Sigmoid colon (tissue), 7 donors: Measurements from ENCODE around the gene CDIP1. TPM values are rescaled to one million over a fixed set of nuclear protein-coding genes. Genes with fewer than 3 reads are reported as not detected.

Experiments used
- DNase-seq: peaks from one replicate; pipeline ENCODE4 v3.0.0-alpha.2; 2019
- H3K27ac ChIP-seq, 4 donors: fragments of 200-600 bp; sonication (generic); one replicate each; pipeline ENCODE4 v1.5.1; 2016 to 2019; ENCODE audit warnings: mild to moderate bottlenecking in 1 of 4
- H3K27me3 ChIP-seq, 3 donors: fragments of 200-600 bp; sonication (generic); one replicate each; pipeline ENCODE4 v1.5.1; 2019; ENCODE audit warnings: mild to moderate bottlenecking in 1 of 3
- H3K36me3 ChIP-seq, 4 donors: fragments of 200-600 bp; sonication (generic); one replicate each; pipeline ENCODE4 v1.5.1; 2016 to 2019
- H3K4me1 ChIP-seq, 4 donors: fragments of 200-600 bp; sonication (generic); one replicate each; pipeline ENCODE4 v1.5.1; 2017 to 2019
- H3K4me3 ChIP-seq, 4 donors: fragments of 200-600 bp; sonication (generic); one replicate each; pipeline ENCODE4 v1.5.1; 2017 to 2019; ENCODE audit warnings: mild to moderate bottlenecking in 2 of 4, moderate library complexity in 1 of 4
- H3K9me3 ChIP-seq, 4 donors: fragments of 200-600 bp in 3 of 4; sonication (generic) in 3 of 4; one replicate each; pipeline versions ENCODE4 v1.5.1 to v1.6.1; 2013 to 2019
- EP300 ChIP-seq, 4 donors: sonication (generic); formaldehyde crosslinking; IDR thresholded peaks; one replicate each; pipeline ENCODE4 v1.6.1; 2017; ENCODE audit warnings: antibody characterized with exemption in 4 of 4
- POLR2A ChIP-seq, 2 donors: fragments of 450-650 bp; IDR thresholded peaks; one replicate each; pipeline ENCODE4 v1.6.1; 2016; ENCODE audit warnings: antibody characterized with exemption in 2 of 2, mild to moderate bottlenecking in 2 of 2, moderate library complexity in 2 of 2
- POLR2AphosphoS5 ChIP-seq, 4 donors: sonication (generic); formaldehyde crosslinking; IDR thresholded peaks; one replicate each; pipeline ENCODE4 v1.6.1; 2017; ENCODE audit warnings: antibody characterized with exemption in 4 of 4
- WGBS, 2 donors: extraction: QIAGEN DNeasy Blood & Tissue Kit; methylation state at CpG; one replicate each; pipeline ENCODE4 v1.1.7; 2013; 5-methylcytosine and 5-hydroxymethylcytosine counted together
- intact Hi-C: fragments of 100-400 bp; cut with DNase I; formaldehyde crosslinking; loops from one replicate; pipeline ENCODE4 v1.15.1; 2023
- polyA plus RNA-seq, 3 donors: library from polyadenylated mRNA; stranded (reverse); fragments of 200-250 nt; gene quantifications; one replicate each; pipeline ENCODE4 v1.2.3, GENCODE V29; 2013
- total RNA-seq, 4 donors: library from RNA; depleted of rRNA; stranded (reverse); fragments of >200 nt; gene quantifications; one replicate each; pipeline ENCODE4 v1.1.0, GENCODE V29; 2016
- TF ChIP-seq, protein P1 (sequence below), 4 experiments: fragments of 450-650 bp in 3 of 4; fragments of 200-600 bp in 1 of 4; IDR thresholded peaks; one replicate each; pipeline ENCODE4 v1.5.1; 2016 to 2019; ENCODE audit warnings: antibody characterized with exemption in 4 of 4, mild to moderate bottlenecking in 3 of 4, moderate library complexity in 2 of 4
- donor health status: healthy with polysubstance abuse.
- donor health status: Bipolar disorder and iron deficiency.
- donor health status: healthy.

The CDIP1 gene
- total and polyA plus RNA-seq, 7 donors, result 10.8 to 22.4 (median 16.1) TPM

DNA sequence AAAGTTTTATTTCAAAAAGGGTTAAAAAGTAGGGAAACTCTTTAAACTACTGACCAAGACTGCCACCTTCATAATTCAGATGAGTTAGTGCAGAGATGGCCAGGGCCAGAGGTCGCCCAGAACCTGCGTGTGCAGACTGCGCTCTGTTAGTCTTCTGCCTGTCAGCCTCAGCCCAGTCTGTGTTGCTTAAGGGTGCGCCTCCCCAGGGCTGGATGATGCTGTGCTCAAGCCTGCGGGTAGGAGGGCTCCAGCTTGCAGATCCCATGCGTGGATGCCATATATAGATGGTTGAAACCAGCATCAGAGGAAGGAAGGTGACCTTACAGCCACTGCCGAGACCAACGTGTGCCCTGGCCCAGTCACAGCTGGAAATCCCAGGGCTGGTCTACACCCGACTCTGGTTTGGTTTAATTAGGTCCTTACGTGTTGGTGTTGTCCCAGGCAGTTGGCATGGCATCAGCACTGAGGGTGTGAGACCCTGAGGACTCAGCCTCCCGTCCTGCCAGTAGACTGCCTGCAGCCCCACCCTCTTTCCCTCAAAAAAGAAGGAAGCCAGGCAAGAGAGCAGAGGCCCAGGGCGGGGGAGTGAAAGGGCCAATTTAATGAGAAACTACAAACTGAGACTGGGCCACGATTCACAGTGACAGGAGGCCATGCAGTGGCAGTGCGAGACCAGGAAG, 27.7 kb downstream of the CDIP1 start:
- peaks cover 0 to 45% (median 33%) of the 10 kb centered on the region in 4 donors for H3K4me1 ChIP-seq
- intact Hi-C loops, result no loop called here
- TF ChIP-seq POLR2A (IDR thresholded peaks at IDR 0.05) (no peak), EP300 (IDR thresholded peaks at IDR 0.05) (no peak), POLR2AphosphoS5 (IDR thresholded peaks at IDR 0.05) (no peak)
- TF ChIP-seq, protein P1, sequence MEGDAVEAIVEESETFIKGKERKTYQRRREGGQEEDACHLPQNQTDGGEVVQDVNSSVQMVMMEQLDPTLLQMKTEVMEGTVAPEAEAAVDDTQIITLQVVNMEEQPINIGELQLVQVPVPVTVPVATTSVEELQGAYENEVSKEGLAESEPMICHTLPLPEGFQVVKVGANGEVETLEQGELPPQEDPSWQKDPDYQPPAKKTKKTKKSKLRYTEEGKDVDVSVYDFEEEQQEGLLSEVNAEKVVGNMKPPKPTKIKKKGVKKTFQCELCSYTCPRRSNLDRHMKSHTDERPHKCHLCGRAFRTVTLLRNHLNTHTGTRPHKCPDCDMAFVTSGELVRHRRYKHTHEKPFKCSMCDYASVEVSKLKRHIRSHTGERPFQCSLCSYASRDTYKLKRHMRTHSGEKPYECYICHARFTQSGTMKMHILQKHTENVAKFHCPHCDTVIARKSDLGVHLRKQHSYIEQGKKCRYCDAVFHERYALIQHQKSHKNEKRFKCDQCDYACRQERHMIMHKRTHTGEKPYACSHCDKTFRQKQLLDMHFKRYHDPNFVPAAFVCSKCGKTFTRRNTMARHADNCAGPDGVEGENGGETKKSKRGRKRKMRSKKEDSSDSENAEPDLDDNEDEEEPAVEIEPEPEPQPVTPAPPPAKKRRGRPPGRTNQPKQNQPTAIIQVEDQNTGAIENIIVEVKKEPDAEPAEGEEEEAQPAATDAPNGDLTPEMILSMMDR (IDR thresholded peaks at IDR 0.05), result no peak
- WGBS, 2 donors, result 48 to 66% methylated on average over 14 of the region's 14 CpGs
- no peaks in the 10 kb centered on the region for H3K9me3 ChIP-seq
- H3K4me3 ChIP-seq, result no peak overlapping the region
- H3K36me3 ChIP-seq, result peaks cover 0 to 75% (median 51%) of the 10 kb centered on the region in 4 donors
- H3K27me3 ChIP-seq, result no peaks in the 10 kb centered on the region
- H3K27ac ChIP-seq, result peak overlapping the region in 2 of 4 donors; percentile 8 to 14
- DNase-seq, result no peak

DNA sequence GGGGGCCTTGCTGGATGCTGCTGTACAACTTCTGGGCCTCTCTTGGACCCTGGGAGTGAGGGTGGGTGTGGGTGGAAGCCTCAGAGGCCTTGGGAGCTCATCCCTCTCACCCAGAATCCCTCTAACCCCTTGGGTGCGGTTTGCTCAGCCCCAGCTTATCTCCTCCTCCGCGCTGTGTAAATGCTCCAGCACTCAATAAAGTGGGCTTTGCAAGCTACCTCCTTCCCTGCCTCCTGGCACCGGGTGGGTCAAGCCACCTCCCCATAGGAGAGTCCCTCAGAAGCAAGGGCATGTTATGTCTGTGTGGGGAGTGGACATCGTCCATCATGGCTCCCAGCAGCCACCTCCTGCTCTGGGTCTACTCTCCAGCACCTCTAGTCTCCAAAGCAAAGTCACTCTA, 28.4 kb downstream of the CDIP1 start:
- no peak for DNase-seq
- Histone ChIP-seq H3K9me3 (no peaks in the 10 kb centered on the region), H3K27me3 (no peaks in the 10 kb centered on the region), H3K36me3 (peaks cover 0 to 82% (median 54%) of the 10 kb centered on the region in 4 donors), H3K4me1 (peaks cover 0 to 38% (median 26%) of the 10 kb centered on the region in 4 donors), H3K4me3 (no peak overlapping the region), H3K27ac (no peak overlapping the region)
- no peak for TF ChIP-seq EP300 (IDR thresholded peaks at IDR 0.05)
- no peak for TF ChIP-seq POLR2AphosphoS5 (IDR thresholded peaks at IDR 0.05)
- TF ChIP-seq POLR2A (IDR thresholded peaks at IDR 0.05), result no peak
- TF ChIP-seq, protein P1 (IDR thresholded peaks at IDR 0.05), result no peak
- intact Hi-C loops, result no loop called here
- 79 to 83% methylated on average over 5 of the region's 5 CpGs for WGBS, 2 donors

DNA sequence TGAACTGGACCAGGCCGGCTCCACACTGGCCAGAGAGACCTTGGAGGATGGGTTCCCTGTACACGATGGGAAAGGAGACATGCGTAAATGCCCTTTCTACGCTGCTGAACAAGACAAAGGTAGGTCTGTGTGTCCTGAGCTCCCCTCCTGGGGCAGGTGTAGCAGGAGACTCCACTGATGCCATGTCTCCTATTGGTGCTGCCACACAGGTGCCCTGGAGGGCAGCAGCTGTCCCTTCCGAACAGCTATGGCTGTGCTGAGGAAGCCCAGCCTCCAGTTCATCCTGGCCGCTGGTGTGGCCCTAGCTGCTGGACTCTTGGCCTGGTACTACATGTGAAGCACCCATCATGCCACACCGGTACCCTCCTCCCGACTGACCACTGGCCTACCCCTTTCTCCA, 29.2 kb downstream of the CDIP1 start:
- Histone ChIP-seq H3K4me3 (no peak overlapping the region), H3K9me3 (no peaks in the 10 kb centered on the region), H3K27ac (no peak overlapping the region), H3K4me1 (peaks cover 0 to 31% (median 19%) of the 10 kb centered on the region in 4 donors), H3K36me3 (peaks cover 0 to 83% (median 54%) of the 10 kb centered on the region in 4 donors), H3K27me3 (no peaks in the 10 kb centered on the region)
- TF ChIP-seq POLR2AphosphoS5 (IDR thresholded peaks at IDR 0.05), result no peak
- WGBS, 2 donors, result 95 to 96% methylated on average over 8 of the region's 8 CpGs
- intact Hi-C loops, result no loop called here
- no peak for DNase-seq

DNA sequence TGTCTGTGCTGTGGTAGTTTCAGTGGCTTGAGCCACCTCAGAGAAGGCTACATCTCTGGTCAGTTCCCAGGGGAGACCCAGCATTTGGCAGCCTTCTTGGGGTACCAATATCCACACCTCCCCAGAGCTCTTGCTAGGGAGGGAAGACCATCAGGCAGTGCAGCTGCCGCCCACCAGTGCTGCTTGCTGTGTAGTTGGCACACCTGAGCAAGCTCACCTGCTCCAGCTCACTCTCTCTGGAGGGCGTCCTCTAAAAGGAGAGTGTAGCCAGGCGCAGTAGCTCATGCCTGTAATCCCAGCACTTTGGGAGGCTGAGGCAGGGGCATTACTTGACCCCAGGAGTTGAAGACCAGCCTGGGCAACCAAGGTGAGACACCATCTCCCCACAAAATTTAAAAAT, 29.8 kb downstream of the CDIP1 start:
- H3K36me3 ChIP-seq, result peaks cover 0 to 80% (median 54%) of the 10 kb centered on the region in 4 donors
- intact Hi-C loops, result no loop called here
- DNase-seq, result no peak
- no peak overlapping the region for H3K4me3 ChIP-seq
- peaks cover 0 to 25% (median 13%) of the 10 kb centered on the region in 4 donors for H3K4me1 ChIP-seq
- TF ChIP-seq POLR2A (IDR thresholded peaks at IDR 0.05) (no peak), POLR2AphosphoS5 (IDR thresholded peaks at IDR 0.05) (no peak), EP300 (IDR thresholded peaks at IDR 0.05) (no peak)
- TF ChIP-seq, protein P1 (IDR thresholded peaks at IDR 0.05), result no peak
- H3K27ac ChIP-seq, result no peak overlapping the region
- no peaks in the 10 kb centered on the region for H3K27me3 ChIP-seq
- no peaks in the 10 kb centered on the region for H3K9me3 ChIP-seq
- 96 to 98% methylated on average over 3 of the region's 3 CpGs for WGBS, 2 donors

DNA sequence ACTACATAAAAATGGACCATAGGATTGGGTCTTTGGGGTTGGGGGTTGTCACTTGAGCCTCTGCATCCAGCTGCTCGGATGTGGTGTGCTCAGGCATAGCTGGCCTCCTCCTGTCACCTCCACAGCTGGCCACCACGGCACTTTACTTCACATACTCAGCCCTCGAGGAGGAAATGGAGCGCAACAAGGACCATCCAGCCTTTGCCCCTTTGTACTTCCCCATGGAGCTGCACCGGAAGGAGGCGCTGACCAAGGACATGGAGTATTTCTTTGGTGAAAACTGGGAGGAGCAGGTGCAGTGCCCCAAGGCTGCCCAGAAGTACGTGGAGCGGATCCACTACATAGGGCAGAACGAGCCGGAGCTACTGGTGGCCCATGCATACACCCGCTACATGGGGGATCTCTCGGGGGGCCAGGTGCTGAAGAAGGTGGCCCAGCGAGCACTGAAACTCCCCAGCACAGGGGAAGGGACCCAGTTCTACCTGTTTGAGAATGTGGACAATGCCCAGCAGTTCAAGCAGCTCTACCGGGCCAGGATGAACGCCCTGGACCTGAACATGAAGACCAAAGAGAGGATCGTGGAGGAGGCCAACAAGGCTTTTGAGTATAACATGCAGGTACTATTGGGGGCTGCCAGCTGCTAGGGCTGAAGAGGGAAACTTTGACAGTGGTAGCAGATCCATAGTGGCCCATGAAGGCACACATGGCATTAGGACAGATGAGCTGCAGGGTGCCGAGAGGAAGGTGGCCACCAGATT, 30.8 kb downstream of the CDIP1 start:
- H3K36me3 ChIP-seq, result peaks cover 0 to 70% (median 49%) of the 10 kb centered on the region in 4 donors
- no peaks in the 10 kb centered on the region for H3K27me3 ChIP-seq
- TF ChIP-seq POLR2A (IDR thresholded peaks at IDR 0.05), result no peak
- TF ChIP-seq EP300 (IDR thresholded peaks at IDR 0.05), result no peak
- no peak for TF ChIP-seq POLR2AphosphoS5 (IDR thresholded peaks at IDR 0.05)
- TF ChIP-seq, protein P1 (IDR thresholded peaks at IDR 0.05), result no peak
- H3K4me1 ChIP-seq, result peaks cover 0 to 18% (median 6%) of the 10 kb centered on the region in 4 donors
- intact Hi-C loops, result loop anchor here (2.0 kb wide), 1 partner anchor 41 kb away; no protein-coding TSS in a partner anchor
- DNase-seq, result no peak
- WGBS, 2 donors, result 94 to 95% methylated on average over 17 of the region's 17 CpGs
- no peak overlapping the region for H3K4me3 ChIP-seq
- H3K27ac ChIP-seq, result no peak overlapping the region
- no peaks in the 10 kb centered on the region for H3K9me3 ChIP-seq
